Islet precursor cell (in vitro differentiated cells): ENCODE measurements around the gene PRPS1L1.
A peak's percentile ranks its signal among the peaks of the same experiment; 100 is the strongest.

Experiments
- DNase-seq: peaks from one replicate; pipeline ENCODE4 v3.0.0-alpha.2; 2018

Gene PRPS1L1

DNA sequence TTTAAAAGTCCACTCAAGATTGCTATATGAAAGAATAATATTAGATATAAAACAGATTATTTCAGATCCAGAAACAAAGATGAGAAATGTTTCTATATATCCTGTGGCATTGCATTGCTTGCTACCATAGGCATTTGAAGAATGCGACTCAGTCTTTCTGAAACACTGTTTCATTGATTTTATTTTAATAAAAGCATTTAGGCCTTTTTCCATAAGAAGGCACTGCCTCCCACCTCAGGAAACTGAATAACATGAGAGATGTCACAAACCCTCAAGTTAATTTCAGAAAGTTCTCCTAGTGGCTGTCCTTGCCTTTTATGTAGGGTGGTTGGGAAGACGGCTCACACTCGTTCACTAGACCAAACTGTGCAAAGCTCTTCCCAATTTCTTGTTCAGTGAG, 23.3 kb downstream of the PRPS1L1 start:
- no peak for DNase-seq

DNA sequence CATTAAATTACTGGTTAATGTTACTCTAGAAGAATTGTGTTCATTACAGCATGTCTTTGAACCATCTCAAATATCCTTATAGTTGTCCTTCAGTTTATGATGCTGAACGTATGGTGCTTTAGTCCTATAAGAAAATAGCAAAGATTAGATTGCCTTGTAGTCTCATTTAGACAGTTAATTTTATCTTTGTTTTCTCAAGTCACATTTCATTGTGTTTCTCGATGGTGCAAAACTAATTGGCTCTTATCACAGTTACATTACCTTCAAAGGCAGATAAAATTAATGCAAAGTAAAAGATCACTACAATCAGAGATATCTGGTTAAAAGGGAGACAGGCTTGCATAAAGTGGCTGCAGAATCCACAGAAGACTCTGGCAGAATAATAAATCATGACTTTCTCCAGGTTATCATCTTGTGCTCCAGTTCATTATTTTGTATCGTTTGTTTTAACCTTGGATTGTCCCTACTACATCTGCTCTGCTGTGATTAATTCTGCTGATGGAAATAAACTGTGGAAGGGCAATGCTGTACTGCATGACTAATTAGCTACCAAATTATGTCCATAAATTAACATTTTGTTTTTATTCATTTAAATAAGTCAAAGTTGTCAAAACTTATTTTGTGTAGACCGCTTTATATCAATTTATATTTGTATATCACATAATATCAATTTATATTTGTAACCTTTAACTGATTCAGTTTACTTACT, 24.2 kb downstream of the PRPS1L1 start:
- DNase-seq, result no peak

DNA sequence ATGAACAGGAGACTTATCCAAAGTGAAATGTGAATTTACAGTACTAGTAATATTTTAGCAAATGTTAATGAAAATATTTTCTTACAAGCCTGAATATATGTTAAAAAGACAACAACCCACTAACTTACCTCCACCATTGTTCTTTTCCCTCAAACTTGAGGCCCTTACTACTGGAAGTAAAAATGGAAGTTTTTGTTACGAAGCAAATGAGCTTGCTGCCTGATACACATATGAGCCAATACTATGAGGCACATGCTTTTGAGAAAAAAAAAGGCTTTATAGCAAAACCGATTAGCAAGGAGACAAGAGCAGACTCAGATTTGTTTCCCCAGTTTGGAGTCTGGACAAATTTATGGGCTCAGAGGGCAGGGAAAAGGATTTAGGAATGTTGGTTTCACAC, 29.0 kb downstream of the PRPS1L1 start:
- DNase-seq, result no peak

DNA sequence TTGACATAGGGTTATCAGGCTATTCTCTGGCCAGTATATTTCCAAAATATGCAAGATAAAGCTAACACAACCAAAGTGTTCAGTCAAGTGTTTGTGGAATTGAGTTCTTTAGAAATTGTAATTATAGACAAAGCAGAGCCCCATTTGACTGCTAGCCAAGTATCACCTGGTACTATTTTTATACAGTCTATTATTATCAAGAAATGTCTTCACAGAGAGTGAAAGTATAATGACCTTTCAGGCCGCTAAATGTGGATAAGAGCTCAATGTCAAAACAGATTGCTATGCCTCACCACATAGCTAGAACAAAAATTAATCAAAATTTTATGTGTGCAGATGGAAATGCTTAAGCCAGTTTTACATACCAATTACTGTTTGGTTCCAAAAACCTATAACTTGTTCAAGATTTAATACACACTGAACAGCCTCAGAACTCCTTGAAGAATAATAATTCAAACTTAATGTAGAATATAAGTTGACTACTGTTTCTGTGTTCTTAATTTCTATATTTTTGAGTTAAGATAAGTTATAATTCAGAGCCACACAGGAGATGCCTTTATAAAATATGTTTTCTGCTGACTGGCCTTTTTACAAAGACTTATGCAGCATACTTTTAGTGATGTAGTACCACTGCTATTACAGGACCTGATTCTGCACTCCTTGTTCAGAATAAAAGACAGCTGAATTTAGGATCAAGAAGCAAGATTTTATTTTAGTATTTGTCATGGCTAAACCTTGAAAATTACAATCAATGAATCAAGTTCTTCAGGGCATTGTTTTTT, 31.0 kb downstream of the PRPS1L1 start:
- DNase-seq, result no peak

DNA sequence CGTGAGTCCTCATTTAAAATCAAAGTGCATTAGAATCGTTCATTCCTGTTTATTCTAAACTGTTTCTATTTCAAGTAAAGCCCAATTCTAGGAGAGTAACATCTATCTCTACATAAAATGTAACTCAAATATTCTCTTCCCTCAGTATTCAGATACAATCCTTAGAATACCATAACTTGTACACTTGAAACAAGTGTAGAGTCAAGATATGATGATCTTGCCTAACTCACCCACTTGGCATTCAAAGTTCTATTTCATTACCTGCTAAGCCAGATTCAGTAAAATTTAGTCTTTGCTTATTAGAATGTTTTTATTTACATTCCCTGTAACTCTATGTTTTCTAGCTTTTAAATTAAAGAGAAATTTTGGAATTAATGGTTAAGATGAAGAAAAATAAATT, 31.6 kb downstream of the PRPS1L1 start:
- DNase-seq, result no peak

DNA sequence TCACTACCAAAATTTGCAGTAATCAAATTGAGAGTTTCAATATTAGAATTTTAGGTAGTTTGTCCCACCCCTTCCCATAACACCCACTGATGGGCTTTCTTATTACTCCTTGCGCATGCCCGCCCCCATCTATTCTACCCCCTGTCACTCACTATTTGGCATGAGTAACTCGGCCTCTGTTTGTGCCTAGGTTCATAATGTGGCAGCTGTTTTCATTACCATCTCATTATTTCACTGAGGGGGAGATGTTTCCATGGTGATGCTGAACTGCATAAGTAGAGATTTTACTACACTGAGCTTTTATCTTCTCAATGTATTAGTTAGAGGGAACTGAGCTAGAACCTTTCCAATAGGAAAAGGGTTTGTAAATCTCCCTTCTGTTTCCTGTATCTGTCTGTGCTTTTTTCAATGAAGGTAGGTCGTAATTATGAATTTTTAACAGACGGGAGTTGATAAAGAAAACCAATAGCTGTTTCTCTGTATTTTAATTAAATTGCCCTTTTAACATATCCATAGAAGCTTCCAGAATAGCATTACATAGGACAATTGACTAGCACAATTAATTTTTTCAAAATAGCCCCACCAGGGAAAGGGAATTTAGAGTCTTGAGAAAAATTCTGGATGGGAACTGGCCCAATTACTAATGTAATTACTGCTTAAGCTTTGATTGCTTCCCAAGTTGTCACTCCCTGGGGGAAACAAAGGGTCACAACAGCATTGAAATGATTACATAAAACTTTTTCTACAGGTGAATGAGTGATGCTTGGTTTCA, 33.4 kb downstream of the PRPS1L1 start:
- DNase-seq, result no peak

DNA sequence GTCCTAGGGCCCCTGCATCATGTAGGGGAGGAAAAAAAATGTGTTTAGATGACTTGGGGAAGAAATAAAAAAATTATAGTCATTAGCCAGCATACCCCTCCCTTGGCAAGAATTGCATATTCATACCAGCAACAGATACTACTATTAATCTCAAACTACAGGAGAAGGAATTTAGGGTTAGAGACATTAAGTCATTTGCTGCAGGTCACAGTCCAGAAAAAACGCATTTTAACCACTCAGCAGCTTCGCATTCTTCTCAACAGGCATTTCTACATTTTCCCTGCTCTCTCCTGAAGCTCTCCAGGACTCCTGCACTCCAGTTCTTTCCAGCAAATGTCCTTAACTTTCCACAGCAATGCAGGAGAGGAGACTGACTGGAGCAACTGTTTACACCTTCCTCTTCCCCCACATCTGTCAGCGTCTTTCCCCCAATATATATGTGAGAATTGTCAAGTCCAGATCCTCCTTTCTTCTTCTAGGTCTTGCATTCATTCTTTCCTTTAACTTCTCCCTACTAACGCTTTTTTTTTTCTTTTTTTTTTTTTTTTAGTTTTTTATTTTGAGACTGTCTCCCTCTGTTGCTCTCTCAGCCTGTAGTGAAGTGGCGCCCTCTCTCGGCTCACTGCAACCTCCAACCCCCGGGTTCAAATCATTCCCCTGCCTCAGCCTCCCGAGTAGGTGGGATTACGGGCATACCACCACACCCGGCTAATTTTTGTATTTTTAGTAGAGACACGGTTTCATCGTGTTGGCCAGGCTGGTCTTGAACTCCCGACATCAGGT, 35.6 kb downstream of the PRPS1L1 start:
- no peak for DNase-seq

DNA sequence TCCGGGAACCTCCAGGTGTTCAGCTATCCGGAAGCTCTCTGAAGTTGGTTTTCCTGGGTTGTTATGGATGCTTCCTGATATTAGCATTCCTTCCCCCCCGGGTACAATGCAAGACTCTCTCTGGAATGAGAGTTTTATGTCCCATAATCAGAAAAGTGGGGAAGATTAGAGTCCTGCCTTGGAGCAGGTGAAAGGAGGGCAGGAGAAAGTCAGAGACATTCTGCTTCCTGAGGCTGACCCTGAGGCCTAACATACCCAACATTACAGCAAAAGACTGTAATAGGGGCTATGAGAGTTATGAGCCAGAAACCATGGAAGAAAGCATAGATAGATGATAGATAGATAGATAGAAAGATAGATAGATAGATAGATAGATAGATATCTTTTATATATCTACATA, 36.9 kb downstream of the PRPS1L1 start:
- no peak for DNase-seq

DNA sequence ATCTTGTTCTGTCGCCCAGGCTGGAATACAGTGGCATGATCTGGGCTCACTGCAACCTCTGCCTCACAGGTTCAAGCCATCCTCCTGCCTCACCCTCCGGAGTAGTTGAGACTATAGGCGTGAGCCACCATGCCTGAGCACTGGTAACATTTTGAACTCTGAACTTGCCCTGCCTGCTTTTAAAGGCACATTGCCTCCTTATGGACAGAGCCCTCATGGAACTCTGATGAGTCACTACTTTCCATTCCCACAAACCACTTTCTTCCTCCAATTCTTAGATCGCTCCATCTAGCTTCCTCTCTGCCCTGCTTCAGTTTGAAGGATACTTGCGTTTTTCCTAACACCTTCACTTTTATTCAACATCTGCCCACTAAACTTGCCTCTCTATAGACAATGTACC, 38.1 kb downstream of the PRPS1L1 start:
- DNase-seq, result peak; percentile 58

DNA sequence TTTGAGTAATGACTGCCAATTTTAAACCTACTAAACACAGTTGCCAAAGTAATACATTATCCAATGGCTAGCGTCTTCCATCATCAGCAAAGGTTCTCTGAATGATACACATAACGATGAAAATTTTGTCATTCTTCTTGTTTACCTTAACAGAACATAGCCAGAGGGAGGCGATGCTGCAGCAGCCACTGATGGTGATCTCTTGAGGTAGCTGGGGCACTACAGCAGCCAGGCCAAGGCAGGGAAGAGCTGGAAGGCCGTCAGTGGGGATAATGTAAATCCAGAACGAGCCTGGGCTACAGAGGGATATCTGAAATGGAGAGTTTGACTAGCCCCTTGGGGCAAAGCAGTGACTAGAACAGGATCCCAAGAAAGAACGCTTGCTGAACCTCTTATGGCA, 38.8 kb downstream of the PRPS1L1 start:
- no peak for DNase-seq

DNA sequence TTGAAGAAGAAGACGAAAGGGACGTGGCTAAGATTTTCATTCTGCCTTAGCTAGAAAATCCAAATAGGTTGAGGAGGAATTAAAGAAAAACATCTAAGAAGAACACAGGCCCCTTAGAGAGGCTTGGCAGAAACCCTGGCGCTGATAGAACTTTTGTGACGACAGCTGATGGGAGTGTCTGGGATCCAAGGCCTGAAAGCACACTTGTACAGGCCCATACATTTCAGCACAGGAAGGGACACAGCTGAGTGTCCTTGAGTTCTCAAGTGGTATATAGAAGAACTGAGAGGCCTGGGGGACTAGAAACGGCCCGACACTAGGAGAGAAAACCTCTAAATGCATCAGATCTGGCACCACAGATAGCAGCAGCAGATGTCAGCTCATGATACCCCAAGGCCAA, 39.5 kb downstream of the PRPS1L1 start:
- no peak for DNase-seq

DNA sequence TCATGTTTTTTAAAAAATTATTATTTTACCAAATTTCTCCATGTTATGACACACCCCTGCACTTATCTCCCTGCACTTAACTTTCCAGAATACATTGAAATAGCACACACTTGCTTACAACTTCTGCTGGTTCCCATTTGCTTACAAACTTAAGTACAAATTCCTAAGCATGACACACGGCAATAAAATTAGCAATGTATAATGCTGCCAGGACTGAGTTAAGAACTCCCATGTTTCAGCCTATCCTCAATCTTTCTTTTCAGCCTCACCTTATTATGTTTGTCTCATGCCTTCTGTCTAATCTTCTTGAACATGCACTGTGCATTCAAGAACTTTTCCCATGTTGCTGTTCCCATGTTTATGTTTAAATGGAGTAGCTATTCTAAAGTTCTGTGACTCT, 40.8 kb downstream of the PRPS1L1 start:
- no peak for DNase-seq

DNA sequence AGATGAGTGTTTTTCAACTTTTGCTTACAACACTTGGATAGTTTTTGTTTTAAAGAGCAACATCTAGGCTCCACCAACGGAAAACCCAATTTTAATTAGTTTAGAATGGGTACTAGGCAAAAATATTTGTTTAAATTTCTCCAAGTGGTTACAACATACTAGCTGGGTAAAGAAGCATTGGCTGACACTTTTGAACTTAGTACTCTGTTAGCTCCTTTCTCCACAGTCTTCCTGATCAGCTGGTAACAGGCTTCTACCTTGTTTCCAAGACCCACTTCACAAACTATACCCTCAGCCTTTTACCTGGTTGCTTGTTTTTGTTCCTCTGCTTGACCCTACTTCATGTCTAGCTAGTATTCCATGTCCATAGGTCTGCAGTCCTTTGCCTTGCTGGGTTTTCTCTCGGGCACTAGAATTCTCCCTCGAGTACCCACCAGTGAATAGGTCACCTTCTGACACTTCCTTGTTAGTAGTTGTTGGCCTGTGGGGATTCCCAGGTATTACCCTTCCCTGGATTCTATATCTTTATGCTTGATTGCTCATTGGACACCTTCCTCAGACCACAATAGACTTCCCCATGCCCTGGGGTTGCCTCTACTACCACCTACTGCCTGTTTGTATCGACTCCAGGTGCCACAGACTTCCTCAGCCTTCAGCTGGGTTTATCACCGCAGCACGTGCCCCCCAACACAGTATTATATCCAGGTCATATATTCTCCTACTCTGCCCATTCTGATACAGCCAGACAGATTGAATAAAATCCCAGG, 42.0 kb downstream of the PRPS1L1 start:
- no peak for DNase-seq

DNA sequence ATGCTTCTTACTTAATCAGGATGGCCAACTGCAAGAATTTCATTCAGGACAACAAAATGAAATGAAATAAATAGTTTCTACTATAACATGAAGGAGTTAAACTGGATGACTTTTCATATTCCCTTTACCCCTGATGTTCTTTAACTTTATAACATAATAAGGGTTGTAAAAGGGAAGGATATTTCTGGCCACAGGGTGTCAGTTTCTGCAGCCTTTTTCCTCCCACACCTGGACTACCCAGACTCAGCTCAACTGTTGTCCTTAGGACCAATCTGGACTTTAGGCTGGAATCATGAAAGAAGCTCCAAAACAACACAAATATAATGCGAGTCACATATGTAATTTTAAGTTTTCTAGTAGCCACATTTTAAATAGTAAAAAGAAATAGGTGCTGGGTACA, 43.4 kb downstream of the PRPS1L1 start:
- DNase-seq, result no peak

DNA sequence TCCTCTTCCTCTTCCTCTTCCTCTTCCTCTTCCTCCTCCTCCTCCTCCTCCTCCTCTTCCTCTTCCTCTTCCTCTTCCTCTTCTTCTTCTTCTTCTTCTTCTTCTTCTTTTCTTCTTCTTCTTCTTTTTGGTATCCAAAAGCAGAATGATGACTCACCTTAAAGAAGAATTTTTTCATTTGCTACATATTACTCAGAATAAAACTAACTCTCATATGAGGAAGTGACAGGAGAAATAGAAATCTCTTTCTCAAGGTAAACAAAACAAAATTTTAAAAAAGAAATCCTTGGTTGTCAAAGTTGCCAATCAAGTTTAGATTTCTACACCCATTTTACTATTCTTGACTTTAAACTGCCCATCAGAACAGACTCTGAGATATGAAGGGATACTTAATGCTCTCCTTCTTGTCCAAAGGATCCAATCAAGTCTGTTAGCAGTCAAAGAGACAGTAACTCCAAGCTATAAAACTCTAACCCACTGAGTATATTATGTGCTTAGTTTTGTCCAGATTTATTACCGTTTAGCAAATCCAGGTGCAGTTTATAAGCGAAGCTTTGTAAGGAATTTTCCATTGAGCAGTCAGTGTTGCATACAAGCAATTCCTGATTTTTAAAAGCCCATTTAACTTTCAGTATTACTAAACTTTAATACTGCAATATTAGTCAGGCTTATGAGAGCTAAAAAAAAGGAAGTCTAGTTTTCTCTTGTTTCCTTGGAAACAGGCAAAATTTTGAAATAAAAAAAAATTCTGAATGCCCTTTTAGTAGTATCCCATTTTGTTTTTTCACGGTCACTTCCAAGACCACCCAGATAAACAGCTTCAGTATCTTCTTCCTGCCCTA, 44.2 kb downstream of the PRPS1L1 start:
- no peak for DNase-seq

DNA sequence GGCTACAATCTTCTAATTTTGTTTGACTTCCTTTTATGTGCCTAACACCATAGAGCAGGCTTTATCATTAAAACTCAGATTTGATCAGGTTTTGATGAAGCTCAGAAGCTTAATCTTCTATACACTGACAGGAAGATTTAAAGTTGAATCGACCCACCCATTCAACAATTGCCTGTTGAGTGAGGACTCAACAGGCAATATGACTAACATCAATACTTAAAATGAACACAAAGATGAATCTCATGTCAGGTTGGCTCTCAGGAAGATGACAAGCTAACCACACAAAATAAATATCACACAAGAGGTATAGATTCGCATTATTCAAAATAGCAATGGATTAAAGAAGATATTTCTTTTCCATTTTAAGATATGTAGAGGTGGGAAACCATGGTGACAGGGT, 50.7 kb downstream of the PRPS1L1 start:
- no peak for DNase-seq
